ENCODE measurements around the gene HNRNPF. TPM values are rescaled to one million over a fixed set of nuclear protein-coding genes. Genes with fewer than 3 reads are reported as not detected.

The HNRNPF gene
- total RNA-seq, 2 experiments from 2014 or later, result 410 to 466 TPM

DNA sequence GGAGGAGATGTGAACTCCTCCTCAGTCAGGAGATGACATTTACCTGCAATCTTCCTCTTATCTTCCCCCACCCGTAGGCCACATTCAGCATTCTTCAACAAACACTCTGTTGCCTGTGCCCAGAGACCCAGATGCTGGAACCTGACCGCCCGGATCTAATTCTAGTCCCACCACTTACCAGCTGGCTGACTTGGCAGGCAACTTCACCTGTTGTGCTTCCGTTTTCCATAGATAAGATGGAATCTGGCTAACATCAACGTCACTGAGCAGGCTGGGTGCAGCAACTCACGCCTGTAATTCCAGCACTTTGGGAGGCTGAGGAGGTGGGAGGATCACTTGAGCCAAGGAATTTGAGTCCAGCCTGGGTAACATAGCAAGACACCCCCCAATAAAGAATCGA lies 58.8 kb downstream of the HNRNPF start:
- no peak overlapping the region for H3K27ac Mint-ChIP-seq
- peaks cover 18% of the 10 kb centered on the region for H3K4me1 Mint-ChIP-seq
- H3K36me3 Mint-ChIP-seq (ENCODE audit: low read depth), result no peaks in the 10 kb centered on the region
- DNase-seq (no peak), ATAC-seq (no peak)
- H3K4me3 Mint-ChIP-seq, result no peak overlapping the region
- no peaks in the 10 kb centered on the region for H3K9me3 Mint-ChIP-seq (ENCODE audit: low read depth)
- intact Hi-C loops (cut with DNase I, micrococcal nuclease), result no loop called here
- H3K27me3 Mint-ChIP-seq, result peaks cover 12% of the 10 kb centered on the region
- ChIA-PET POLR2A (no interaction called here), CTCF (interaction anchor here (0.6 to 1.2 kb wide), 5 partner anchors 10 to 217 kb away, joined by 3 to 6 read pairs (median 3); no protein-coding TSS in a partner anchor)

- Mint-ChIP-seq H3K27ac (peak overlapping the region; percentile 45), H3K27me3 (peaks cover 12% of the 10 kb centered on the region), H3K9me3 (ENCODE audit: low read depth) (no peaks in the 10 kb centered on the region), H3K4me1 (peaks cover 15% of the 10 kb centered on the region), H3K36me3 (ENCODE audit: low read depth) (no peaks in the 10 kb centered on the region), H3K4me3 (no peak overlapping the region)
- intact Hi-C loops (cut with DNase I, micrococcal nuclease), result loop anchor here (1.0 kb wide), 4 partner anchors 55 to 143 kb away; no protein-coding TSS in a partner anchor
- ChIA-PET CTCF (interaction anchor here (0.5 to 2.9 kb wide), 22 partner anchors 12 to 1209 kb away, joined by 3 to 43 read pairs (median 4); no protein-coding TSS in a partner anchor), POLR2A (interaction anchor here (0.6 kb wide), 1 partner anchor 114 kb away, joined by 3 read pairs; no protein-coding TSS in a partner anchor)
- ATAC-seq (peak; percentile 100), DNase-seq (peak; percentile 92)
Measured at GRCh38 chr10:43348511-43349312, 60.3 kb downstream of the HNRNPF start.

- Mint-ChIP-seq H3K27me3 (peaks cover 12% of the 10 kb centered on the region), H3K4me1 (peaks cover 15% of the 10 kb centered on the region), H3K27ac (no peak overlapping the region), H3K36me3 (ENCODE audit: low read depth) (no peaks in the 10 kb centered on the region), H3K4me3 (no peak overlapping the region), H3K9me3 (ENCODE audit: low read depth) (no peaks in the 10 kb centered on the region)
- DNase-seq, result no peak
- intact Hi-C loops (cut with DNase I, micrococcal nuclease), result loop anchor here (1.0 kb wide), 4 partner anchors 55 to 143 kb away; no protein-coding TSS in a partner anchor
- POLR2A ChIA-PET, result no interaction called here
- ATAC-seq, result no peak
- CTCF ChIA-PET, result interaction anchor here (0.5 to 2.9 kb wide), 12 partner anchors 13 to 558 kb away, joined by 3 to 43 read pairs (median 4); no protein-coding TSS in a partner anchor
Measured at GRCh38 chr10:43347997-43348396, 61.0 kb downstream of the HNRNPF start.

- ATAC-seq, result no peak
- peaks cover 10% of the 10 kb centered on the region for H3K4me1 Mint-ChIP-seq
- DNase-seq, result no peak
- intact Hi-C loops (cut with DNase I, micrococcal nuclease), result no loop called here
- ChIA-PET CTCF (interaction anchor here (0.6 kb wide), 1 partner anchor 206 kb away, joined by 3 read pairs; no protein-coding TSS in a partner anchor), POLR2A (no interaction called here)
- H3K9me3 Mint-ChIP-seq (ENCODE audit: low read depth), result no peaks in the 10 kb centered on the region
- H3K36me3 Mint-ChIP-seq (ENCODE audit: low read depth), result no peaks in the 10 kb centered on the region
- no peak overlapping the region for H3K27ac Mint-ChIP-seq
- peaks cover 7% of the 10 kb centered on the region for H3K27me3 Mint-ChIP-seq
- no peak overlapping the region for H3K4me3 Mint-ChIP-seq
Measured at GRCh38 chr10:43344051-43344450, 64.9 kb downstream of the HNRNPF start.

- no peaks in the 10 kb centered on the region for H3K9me3 Mint-ChIP-seq (ENCODE audit: low read depth)
- CTCF ChIA-PET, result no interaction called here
- no peak overlapping the region for H3K4me3 Mint-ChIP-seq
- DNase-seq (no peak), ATAC-seq (no peak)
- H3K36me3 Mint-ChIP-seq (ENCODE audit: low read depth), result no peaks in the 10 kb centered on the region
- intact Hi-C loops (cut with DNase I, micrococcal nuclease), result no loop called here
- POLR2A ChIA-PET, result no interaction called here
- no peak overlapping the region for H3K27ac Mint-ChIP-seq
- peaks cover 4% of the 10 kb centered on the region for H3K27me3 Mint-ChIP-seq
- peaks cover 3% of the 10 kb centered on the region for H3K4me1 Mint-ChIP-seq
Measured at GRCh38 chr10:43343126-43343525, 65.9 kb downstream of the HNRNPF start.

GRCh38 chr10:43342279-43343125 lies 66.5 kb downstream of the HNRNPF start:
- no peak for DNase-seq
- ATAC-seq, result no peak
- intact Hi-C loops (cut with DNase I, micrococcal nuclease), result no loop called here
- H3K36me3 Mint-ChIP-seq (ENCODE audit: low read depth), result no peaks in the 10 kb centered on the region
- ChIA-PET CTCF (no interaction called here), POLR2A (no interaction called here)
- no peaks in the 10 kb centered on the region for H3K4me1 Mint-ChIP-seq
- no peak overlapping the region for H3K4me3 Mint-ChIP-seq
- H3K27me3 Mint-ChIP-seq, result peaks cover 4% of the 10 kb centered on the region
- H3K27ac Mint-ChIP-seq, result no peak overlapping the region
- no peaks in the 10 kb centered on the region for H3K9me3 Mint-ChIP-seq (ENCODE audit: low read depth)

- ATAC-seq, result no peak
- ChIA-PET CTCF (no interaction called here), POLR2A (no interaction called here)
- Mint-ChIP-seq H3K4me3 (no peak overlapping the region), H3K4me1 (no peaks in the 10 kb centered on the region), H3K27ac (no peak overlapping the region), H3K9me3 (ENCODE audit: low read depth) (no peaks in the 10 kb centered on the region), H3K27me3 (peaks cover 4% of the 10 kb centered on the region), H3K36me3 (ENCODE audit: low read depth) (no peaks in the 10 kb centered on the region)
- DNase-seq, result no peak
- intact Hi-C loops (cut with DNase I, micrococcal nuclease), result no loop called here
Measured at GRCh38 chr10:43341450-43341849, 67.5 kb downstream of the HNRNPF start.

GRCh38 chr10:43340619-43341018 lies 68.4 kb downstream of the HNRNPF start:
- no peak overlapping the region for H3K27ac Mint-ChIP-seq

GRCh38 chr10:43340101-43340500 lies 68.9 kb downstream of the HNRNPF start:
- no peak overlapping the region for H3K27ac Mint-ChIP-seq
- ChIA-PET CTCF (interaction anchor here (0.5 to 0.9 kb wide), 3 partner anchors 23 to 87 kb away, joined by 3 to 4 read pairs (median 3); no protein-coding TSS in a partner anchor), POLR2A (no interaction called here)
- no peaks in the 10 kb centered on the region for H3K9me3 Mint-ChIP-seq (ENCODE audit: low read depth)
- ATAC-seq (no peak), DNase-seq (no peak)
- intact Hi-C loops (cut with DNase I, micrococcal nuclease), result no loop called here
- peaks cover 4% of the 10 kb centered on the region for H3K27me3 Mint-ChIP-seq
- H3K36me3 Mint-ChIP-seq (ENCODE audit: low read depth), result no peaks in the 10 kb centered on the region
- H3K4me1 Mint-ChIP-seq, result no peaks in the 10 kb centered on the region
- H3K4me3 Mint-ChIP-seq, result no peak overlapping the region

More at GRCh38 chr10:43340619-43341018, 68.4 kb downstream of the HNRNPF start:
- DNase-seq, result no peak
- intact Hi-C loops (cut with DNase I, micrococcal nuclease), result no loop called here
- H3K4me1 Mint-ChIP-seq, result no peaks in the 10 kb centered on the region
- peaks cover 4% of the 10 kb centered on the region for H3K27me3 Mint-ChIP-seq
- no peak for ATAC-seq
- H3K36me3 Mint-ChIP-seq (ENCODE audit: low read depth), result no peaks in the 10 kb centered on the region
- H3K4me3 Mint-ChIP-seq, result no peak overlapping the region
- CTCF ChIA-PET, result no interaction called here
- H3K9me3 Mint-ChIP-seq (ENCODE audit: low read depth), result no peaks in the 10 kb centered on the region
- POLR2A ChIA-PET, result no interaction called here

DNA sequence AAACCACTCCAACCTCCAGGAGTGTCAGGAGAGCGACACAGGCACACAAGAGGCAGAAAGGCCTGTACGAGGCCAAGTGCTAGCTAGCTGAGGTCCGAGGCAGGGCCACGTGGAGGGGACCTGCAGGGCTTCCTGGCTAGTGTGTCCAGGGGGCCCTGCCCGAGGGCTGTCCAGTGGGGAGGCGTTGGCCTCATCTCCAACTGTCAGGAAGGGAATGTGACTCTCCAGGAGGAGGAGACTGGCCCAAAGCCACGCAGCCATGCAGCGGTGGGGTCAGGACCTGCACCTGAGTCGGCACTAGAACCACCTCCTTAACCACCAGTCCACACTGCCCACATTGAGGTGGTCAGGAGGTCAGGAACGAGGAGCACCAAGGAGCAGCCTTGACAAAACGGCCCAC lies 69.8 kb downstream of the HNRNPF start:
- H3K9me3 Mint-ChIP-seq (ENCODE audit: low read depth), result no peaks in the 10 kb centered on the region
- H3K4me1 Mint-ChIP-seq, result peaks cover 2% of the 10 kb centered on the region
- DNase-seq (no peak), ATAC-seq (no peak)
- no peaks in the 10 kb centered on the region for H3K36me3 Mint-ChIP-seq (ENCODE audit: low read depth)
- no peak overlapping the region for H3K4me3 Mint-ChIP-seq
- H3K27me3 Mint-ChIP-seq, result peaks cover 4% of the 10 kb centered on the region
- intact Hi-C loops (cut with DNase I, micrococcal nuclease), result no loop called here
- no peak overlapping the region for H3K27ac Mint-ChIP-seq
- ChIA-PET CTCF (no interaction called here), POLR2A (no interaction called here)

DNA sequence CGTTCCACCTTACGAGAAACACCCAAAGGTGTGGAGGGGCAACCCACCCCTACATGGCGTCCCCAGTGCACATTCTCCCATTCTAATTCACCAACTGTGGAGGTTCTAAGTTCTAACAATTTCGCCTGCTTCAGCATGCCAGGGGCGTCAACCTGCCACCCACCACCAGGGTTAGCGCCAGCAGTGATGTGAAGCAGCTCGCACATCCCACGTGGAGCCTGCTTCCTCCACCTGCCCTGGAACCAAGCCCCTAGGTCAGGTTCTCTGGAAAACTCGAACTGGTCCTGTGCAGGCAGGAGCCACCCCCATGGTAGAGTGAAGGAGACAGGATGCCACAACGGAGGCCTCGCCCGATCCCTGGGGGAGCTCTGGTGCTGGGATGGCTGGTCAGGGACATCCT lies 70.9 kb downstream of the HNRNPF start:
- ChIA-PET POLR2A (no interaction called here), CTCF (interaction anchor here (0.6 to 0.8 kb wide), 2 partner anchors 18 to 33 kb away, joined by 3 to 4 read pairs; no protein-coding TSS in a partner anchor)
- H3K9me3 Mint-ChIP-seq (ENCODE audit: low read depth), result no peaks in the 10 kb centered on the region
- H3K27ac Mint-ChIP-seq, result no peak overlapping the region
- H3K4me3 Mint-ChIP-seq, result no peak overlapping the region
- peaks cover 9% of the 10 kb centered on the region for H3K4me1 Mint-ChIP-seq
- ATAC-seq (no peak), DNase-seq (no peak)
- intact Hi-C loops (cut with DNase I, micrococcal nuclease), result no loop called here
- no peaks in the 10 kb centered on the region for H3K36me3 Mint-ChIP-seq (ENCODE audit: low read depth)
- peaks cover 4% of the 10 kb centered on the region for H3K27me3 Mint-ChIP-seq
